ENCODE measurements around the gene RELB. TPM values are rescaled to one million over a fixed set of nuclear protein-coding genes. Genes with fewer than 3 reads are reported as not detected.

RELB gene
- total and polyA plus RNA-seq, 9 donors, result 3.0 to 23.2 (median 10.1) TPM

DNA sequence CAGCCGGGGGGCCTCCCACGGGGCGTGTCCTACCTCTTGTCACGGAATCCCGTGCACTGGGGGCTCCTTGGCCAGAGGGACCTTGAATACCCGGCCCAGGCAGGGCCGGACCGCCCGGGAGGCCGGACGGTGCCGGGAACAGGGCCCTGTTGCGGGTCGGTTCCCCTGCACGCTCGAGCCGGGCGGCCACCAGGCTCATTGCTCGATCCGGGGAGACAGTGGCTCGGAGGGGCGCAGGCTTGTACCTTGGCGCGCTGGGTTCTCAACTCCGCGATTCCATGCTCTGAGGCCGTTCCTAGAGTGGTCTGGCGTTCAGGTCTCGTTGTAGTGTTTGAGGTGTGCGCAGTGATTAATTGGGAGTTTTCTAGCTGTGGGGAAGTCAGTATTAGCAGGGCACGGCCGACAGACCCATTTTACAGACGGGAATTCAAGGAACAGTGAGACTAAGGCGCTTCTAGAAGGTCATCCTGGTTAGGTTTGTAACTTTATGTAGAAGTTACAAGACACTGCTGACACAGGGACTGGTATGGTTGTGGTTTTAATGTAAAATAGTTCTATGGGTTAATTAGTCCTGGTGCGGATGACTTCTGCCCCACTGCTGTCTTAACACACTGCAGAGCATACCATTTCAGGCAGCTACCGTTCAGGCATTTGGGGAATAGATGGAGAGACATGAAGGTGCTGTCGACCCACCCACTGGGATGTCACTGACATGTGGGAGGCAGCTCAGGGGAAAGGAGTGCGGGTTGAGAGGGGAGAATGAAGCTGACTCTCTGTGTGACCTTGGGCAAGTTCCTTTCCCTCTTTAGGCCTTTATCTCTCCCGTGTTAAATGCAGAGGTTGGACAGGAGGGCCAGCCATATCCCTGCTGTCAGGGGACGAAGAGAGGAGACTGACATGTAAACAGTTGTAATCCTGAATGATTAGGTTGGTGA, 45.5 kb upstream of the RELB start:
- Histone ChIP-seq H3K27me3 (no peaks in the 10 kb centered on the region), H3K36me3 (no peaks in the 10 kb centered on the region), H3K4me1 (ENCODE audit: insufficient read depth) (peaks cover 13% of the 10 kb centered on the region), H3K27ac (peak overlapping the region; percentile 52 to 81), H3K9me3 (no peaks in the 10 kb centered on the region), H3K4me3 (peak overlapping the region; percentile 65)
- intact Hi-C loops (cut with DNase I), result no loop called here
- DNase-seq, result no peak
- TF ChIP-seq POLR2A (IDR thresholded peaks at IDR 0.05), result no peak
- TF ChIP-seq, protein P1, sequence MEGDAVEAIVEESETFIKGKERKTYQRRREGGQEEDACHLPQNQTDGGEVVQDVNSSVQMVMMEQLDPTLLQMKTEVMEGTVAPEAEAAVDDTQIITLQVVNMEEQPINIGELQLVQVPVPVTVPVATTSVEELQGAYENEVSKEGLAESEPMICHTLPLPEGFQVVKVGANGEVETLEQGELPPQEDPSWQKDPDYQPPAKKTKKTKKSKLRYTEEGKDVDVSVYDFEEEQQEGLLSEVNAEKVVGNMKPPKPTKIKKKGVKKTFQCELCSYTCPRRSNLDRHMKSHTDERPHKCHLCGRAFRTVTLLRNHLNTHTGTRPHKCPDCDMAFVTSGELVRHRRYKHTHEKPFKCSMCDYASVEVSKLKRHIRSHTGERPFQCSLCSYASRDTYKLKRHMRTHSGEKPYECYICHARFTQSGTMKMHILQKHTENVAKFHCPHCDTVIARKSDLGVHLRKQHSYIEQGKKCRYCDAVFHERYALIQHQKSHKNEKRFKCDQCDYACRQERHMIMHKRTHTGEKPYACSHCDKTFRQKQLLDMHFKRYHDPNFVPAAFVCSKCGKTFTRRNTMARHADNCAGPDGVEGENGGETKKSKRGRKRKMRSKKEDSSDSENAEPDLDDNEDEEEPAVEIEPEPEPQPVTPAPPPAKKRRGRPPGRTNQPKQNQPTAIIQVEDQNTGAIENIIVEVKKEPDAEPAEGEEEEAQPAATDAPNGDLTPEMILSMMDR (IDR thresholded peaks at IDR 0.05), result no peak
- no peak for TF ChIP-seq EP300 (IDR thresholded peaks at IDR 0.05)
- 1 to 3% (median 2%) methylated on average over 26 to 40 of the region's 40 CpGs for WGBS, 3 donors

DNA sequence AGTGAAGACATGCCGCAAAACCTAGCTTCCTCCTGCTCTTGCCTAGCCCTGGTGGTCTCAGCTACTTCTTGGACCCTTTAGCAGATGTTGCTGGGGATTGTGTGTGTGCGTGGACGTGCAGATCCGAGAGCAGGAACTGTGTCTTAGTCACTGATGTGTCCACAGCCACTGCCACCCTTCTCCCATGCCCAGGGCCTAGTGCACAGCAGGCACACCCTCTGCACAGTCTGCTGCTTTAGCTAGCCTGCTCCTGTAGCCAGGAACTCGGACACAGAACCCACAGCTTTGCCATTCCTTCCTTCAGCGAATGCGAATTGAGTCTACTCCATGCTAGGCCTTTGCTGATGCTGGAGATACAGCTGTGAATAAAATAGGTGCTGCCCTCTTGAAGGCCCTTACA, 43.7 kb upstream of the RELB start:
- Histone ChIP-seq H3K4me1 (ENCODE audit: insufficient read depth) (peaks cover 11% of the 10 kb centered on the region), H3K4me3 (no peak overlapping the region), H3K27ac (no peak overlapping the region), H3K36me3 (no peaks in the 10 kb centered on the region), H3K9me3 (no peaks in the 10 kb centered on the region), H3K27me3 (no peaks in the 10 kb centered on the region)
- TF ChIP-seq POLR2A (IDR thresholded peaks at IDR 0.05) (no peak), EP300 (IDR thresholded peaks at IDR 0.05) (no peak)
- TF ChIP-seq, protein P1 (IDR thresholded peaks at IDR 0.05), result no peak
- intact Hi-C loops (cut with DNase I), result no loop called here
- no peak for DNase-seq
- 67 to 72% (median 68%) methylated on average over 7 of the region's 7 CpGs for WGBS, 3 donors

DNA sequence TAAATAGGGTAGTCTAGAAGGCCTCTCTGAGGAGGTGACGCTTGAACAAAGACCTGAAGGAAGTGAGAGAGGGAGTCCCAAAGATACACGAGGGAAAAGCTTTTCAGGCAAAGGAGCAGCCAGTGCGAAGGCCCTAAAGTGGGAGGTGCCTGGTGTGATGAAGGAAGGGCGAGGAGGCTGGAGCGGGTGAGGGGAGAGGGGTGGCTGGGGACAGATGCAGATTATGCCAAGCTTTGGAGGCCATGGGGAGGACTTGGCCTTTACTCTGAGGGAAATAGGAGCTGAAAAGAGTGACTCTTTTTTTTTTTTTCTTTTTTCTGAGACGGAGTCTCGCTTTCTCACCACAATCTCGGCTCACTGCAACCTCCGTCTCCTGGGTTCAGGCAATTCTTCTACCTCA, 43.2 kb upstream of the RELB start:
- no peaks in the 10 kb centered on the region for H3K9me3 ChIP-seq
- H3K4me1 ChIP-seq (ENCODE audit: insufficient read depth), result peaks cover 11% of the 10 kb centered on the region
- H3K27ac ChIP-seq, result no peak overlapping the region
- intact Hi-C loops (cut with DNase I), result no loop called here
- no peak overlapping the region for H3K4me3 ChIP-seq
- TF ChIP-seq POLR2A (IDR thresholded peaks at IDR 0.05), result no peak
- DNase-seq, result no peak
- H3K27me3 ChIP-seq, result no peaks in the 10 kb centered on the region
- WGBS, 3 donors, result 78 to 82% (median 79%) methylated on average over 9 of the region's 9 CpGs
- no peaks in the 10 kb centered on the region for H3K36me3 ChIP-seq

DNA sequence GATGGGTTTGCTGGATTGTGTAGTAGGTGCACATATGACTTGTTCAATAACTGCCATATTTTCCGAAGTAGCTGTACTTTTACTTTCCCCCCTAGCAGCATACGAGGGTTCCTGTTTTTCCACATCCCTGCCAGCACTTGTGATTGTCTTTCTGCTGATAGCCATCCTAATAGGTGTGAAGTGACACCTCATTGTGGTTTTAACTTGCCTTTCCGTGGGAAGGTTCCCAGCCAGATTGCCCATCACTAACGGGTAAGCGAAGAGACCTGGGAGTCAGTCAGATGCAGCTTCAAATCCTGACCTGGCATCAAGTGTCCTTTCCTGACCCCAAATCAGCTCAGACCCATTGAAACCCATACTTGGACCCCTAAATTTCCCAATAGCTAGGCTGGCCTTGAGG, 41.6 kb upstream of the RELB start:
- TF ChIP-seq EP300 (IDR thresholded peaks at IDR 0.05) (no peak), POLR2A (IDR thresholded peaks at IDR 0.05) (no peak)
- TF ChIP-seq, protein P1 (IDR thresholded peaks at IDR 0.05), result no peak
- no peak overlapping the region for H3K27ac ChIP-seq
- WGBS, 3 donors, result 71 to 78% (median 75%) methylated on average over 5 of the region's 5 CpGs
- intact Hi-C loops (cut with DNase I), result no loop called here
- H3K27me3 ChIP-seq, result no peaks in the 10 kb centered on the region
- no peak for DNase-seq
- H3K4me3 ChIP-seq, result no peak overlapping the region
- no peaks in the 10 kb centered on the region for H3K36me3 ChIP-seq
- H3K4me1 ChIP-seq (ENCODE audit: insufficient read depth), result peaks cover 11% of the 10 kb centered on the region
- no peaks in the 10 kb centered on the region for H3K9me3 ChIP-seq
